ENCODE results near the gene OPN5.

Gene OPN5

GRCh38 chr6:47853766-47854165, 71.9 kb downstream of the OPN5 start:
- DNase-seq (ENCODE audit: low read depth in 1 of 2, low spot score in 1 of 2): no peak

GRCh38 chr6:47854971-47855370, 73.1 kb downstream of the OPN5 start:
- DNase-seq (ENCODE audit: low read depth in 1 of 2, low spot score in 1 of 2): no peak

- DNase-seq (ENCODE audit: low read depth in 1 of 2, low spot score in 1 of 2): no peak
Observed at GRCh38 chr6:47859175-47859574, 77.3 kb downstream of the OPN5 start.

GRCh38 chr6:47862731-47863130, 80.9 kb downstream of the OPN5 start:
- no peak for DNase-seq (ENCODE audit: low read depth in 1 of 2, low spot score in 1 of 2)

- no peak for DNase-seq (ENCODE audit: low read depth in 1 of 2, low spot score in 1 of 2)
Observed at GRCh38 chr6:47865206-47865605, 83.4 kb downstream of the OPN5 start.

- DNase-seq (ENCODE audit: low read depth in 1 of 2, low spot score in 1 of 2): no peak
Observed at GRCh38 chr6:47875593-47875992, 93.8 kb downstream of the OPN5 start.
